GM18909 (cell line): ENCODE results near the gene ZCWPW2.

Experiments
- ATAC-seq: cut with Tn5 transposase; IDR thresholded peaks from one replicate; pipeline ENCODE4 v1.9.1; 2021; ENCODE audit warnings: mild to moderate bottlenecking; ENCODE audit not compliant: unreplicated experiment, poor library complexity

Gene ZCWPW2

DNA sequence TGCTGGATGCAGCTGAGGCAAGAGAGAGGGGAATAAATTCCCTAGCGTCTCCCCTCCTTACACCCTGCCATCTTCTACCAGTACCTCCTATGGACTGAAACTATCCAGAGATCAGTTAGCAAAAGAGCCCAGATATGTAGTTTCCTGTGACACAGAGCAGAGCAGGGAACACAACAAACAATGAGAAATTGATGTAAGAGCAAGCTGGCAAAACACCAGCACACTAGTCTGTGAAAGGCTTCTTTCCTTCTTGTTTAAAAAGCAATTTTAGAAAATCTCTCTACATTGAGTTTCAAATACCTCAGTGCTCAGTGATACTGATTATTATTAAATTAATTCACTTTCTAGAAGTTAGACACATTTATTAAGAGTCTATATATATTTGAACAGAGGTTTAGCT, 215.7 kb downstream of the ZCWPW2 start:
- ATAC-seq: no peak

DNA sequence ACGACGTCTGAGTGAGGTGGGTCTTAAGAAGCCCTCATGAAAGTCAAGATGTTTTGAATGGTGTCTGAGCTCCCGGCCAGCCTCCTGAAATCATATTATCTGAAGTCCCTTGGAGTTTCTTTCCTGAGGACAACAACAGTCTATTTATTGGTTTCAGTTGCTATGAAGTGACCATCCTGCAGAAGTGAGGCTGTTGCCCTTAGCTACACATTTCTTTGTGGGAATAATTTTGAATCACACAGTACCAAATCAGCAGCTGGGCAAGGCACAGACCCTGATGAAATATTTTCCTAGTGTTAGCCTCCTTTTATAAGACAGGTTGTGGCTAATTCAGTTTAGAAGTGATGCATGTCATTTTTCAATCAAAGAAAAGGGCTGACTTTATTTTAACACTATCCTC, 220.8 kb downstream of the ZCWPW2 start:
- ATAC-seq: no peak

DNA sequence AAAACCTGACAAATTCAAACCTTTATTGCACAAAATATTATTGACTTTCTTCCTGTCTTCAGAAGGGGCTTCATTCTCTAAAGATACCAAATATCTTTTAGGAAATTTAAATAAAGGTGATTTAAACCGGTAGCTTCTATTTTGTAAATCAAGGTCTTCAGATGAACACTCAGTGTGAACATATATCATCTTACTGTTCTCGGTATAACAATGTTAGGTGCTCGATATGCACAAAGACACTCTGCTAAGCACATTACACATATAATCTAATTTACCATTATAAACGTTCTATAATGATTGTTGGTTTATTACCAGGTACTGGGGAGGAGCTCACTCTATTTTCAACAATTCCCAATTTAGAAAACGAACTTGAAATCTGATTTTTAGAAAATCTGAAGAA, 225.5 kb downstream of the ZCWPW2 start:
- no peak for ATAC-seq

DNA sequence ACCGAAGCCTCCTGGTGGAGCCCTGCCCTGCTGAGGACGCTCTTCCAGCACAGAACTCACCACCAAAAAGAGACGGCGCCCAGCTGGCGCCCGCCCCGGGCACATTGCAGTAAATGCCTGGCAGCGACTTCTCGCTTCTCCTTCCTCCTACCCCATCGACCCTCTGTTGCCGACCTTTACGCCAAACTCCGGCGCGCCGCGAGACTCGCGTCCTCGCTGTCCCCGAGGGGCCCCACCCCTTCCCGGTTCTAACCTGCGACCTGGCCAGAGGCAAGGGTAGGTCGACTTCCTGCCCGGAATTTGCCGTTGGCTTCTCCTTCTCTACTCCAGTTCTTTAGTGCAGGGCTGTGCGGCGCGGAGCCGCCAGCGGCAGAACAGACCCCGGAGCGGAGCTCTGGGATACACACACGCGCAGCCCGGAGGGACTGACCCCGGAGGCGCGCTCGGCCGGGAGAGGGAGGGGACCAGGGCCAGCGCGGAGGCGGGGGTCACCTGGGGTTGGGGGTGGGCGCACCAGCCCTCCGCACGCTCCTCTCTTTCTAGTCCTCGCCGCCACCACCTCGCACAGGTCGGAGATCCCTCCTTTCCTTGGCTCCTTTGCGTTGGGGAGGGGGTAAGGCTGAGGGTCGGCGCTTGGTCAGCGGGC, 226.7 kb downstream of the ZCWPW2 start:
- ATAC-seq: no peak
